HK-2 (cell line): ENCODE measurements around the gene MYL6B.

ENCODE experiments used
- DNase-seq: peaks from one replicate; pipeline ENCODE4 v3.0.0-alpha.2; 2018; ENCODE audit not compliant: unreplicated experiment

Gene MYL6B

GRCh38 chr12:56122637-56123036 is 29.8 kb upstream of the MYL6B start:
- DNase-seq = no peak

DNA sequence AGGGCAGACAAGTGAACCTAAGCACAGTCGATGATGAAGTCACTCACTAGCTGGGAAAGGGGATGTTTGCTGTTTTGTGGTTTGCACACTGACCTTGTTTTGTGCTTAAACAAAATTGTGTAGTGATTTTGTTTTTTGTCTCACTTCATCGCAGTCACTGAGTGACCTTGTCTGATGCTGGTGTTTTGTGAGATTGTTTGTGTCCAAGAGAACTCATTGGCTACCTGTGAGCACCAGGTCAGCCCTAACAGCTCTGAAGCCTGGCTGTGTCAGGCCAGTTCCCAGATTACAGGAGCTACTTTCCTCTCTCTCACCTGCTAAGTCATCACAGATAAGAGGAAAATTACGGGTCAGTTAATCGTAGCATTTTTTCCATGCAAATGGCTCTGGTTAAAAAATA is 28.3 kb upstream of the MYL6B start:
- DNase-seq = no peak

DNA sequence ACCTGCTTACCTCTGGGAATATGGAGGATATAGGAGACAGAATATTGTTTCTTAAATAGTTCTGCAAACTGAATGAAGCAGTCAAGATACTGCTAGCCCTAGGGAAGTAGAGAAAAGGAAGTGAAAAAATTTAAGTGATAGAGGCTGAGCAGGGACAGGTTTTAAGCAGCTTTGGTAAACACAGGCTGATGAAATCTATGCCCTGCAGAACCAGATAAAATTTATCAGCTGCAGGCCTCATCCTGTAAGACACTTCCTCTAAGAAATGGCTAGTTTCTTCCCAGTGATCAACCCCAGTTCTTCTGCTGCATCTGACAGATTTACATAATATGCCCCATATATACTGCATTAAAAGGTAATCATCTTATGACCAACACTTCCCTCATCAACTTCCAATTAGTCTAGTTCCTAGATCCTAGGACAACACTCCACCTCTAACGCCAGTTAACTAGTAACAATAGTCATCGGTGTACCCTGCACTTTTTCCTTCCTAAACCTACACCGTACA is 25.6 kb upstream of the MYL6B start:
- DNase-seq = no peak

- DNase-seq = no peak
Observed at GRCh38 chr12:56127485-56127887, 24.9 kb upstream of the MYL6B start.

DNA sequence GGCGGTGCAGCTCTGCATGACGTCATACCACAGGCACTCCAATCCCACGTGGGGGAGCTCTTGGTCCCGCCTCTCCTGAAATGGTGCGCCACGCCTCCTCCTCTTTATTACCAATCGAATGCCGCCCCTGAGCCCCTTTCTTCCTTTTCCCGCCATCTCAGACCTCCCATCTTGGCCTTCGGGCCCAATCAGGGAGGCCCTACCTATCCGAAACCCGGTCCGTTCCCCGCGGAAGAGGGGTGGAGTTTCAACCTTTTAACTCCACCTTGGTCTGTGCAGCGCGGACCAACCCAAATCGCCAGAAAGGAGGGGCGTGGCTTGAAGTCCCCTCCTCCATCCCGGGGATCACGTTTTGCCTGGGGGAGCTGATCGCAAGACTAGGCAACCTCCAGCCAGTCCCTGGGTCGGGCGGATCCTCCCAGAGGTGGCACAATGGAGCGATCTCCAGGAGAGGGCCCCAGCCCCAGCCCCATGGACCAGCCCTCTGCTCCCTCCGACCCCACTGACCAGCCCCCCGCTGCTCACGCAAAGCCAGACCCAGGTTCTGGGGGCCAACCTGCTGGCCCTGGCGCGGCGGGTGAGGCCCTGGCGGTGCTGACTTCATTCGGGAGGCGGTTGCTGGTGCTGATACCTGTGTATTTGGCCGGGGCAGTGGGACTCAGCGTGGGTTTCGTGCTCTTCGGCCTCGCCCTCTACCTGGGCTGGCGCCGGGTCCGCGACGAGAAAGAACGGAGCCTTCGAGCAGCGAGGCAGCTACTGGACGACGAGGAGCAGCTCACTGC is 24.3 kb upstream of the MYL6B start, which contains the start of gene ESYT1:
Gene ESYT1 (plus strand): TSS at position 380 of the 782 bp plus-strand sequence. CDS start 53 bp downstream, at position 433.
- DNase-seq = peak; percentile 99

DNA sequence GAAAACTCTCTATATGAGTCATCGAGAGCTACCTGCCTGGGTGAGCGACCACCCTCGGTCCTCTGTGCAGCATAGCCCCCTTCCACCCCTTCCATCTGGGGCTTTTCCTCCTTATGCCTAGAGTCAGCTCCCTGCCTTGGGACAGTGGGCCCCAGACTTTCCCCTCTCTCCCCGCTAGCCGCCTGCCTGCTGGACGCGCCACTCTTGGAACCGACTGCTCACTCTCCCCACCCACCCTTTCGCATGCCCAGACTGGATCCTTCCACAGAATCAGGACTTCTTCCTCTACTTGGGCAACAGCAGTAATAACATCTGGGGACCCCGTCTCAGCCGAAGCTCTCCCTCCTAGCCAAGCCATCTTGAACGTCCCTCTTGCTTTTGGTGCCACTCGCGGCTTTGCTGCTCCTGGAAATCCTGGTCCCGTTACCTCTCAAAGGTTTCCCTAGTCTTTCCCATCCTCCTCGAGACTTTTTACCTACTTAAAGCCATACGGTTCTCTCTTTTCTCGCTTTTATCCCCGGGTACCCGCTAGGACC is 23.6 kb upstream of the MYL6B start:
- DNase-seq = no peak

DNA sequence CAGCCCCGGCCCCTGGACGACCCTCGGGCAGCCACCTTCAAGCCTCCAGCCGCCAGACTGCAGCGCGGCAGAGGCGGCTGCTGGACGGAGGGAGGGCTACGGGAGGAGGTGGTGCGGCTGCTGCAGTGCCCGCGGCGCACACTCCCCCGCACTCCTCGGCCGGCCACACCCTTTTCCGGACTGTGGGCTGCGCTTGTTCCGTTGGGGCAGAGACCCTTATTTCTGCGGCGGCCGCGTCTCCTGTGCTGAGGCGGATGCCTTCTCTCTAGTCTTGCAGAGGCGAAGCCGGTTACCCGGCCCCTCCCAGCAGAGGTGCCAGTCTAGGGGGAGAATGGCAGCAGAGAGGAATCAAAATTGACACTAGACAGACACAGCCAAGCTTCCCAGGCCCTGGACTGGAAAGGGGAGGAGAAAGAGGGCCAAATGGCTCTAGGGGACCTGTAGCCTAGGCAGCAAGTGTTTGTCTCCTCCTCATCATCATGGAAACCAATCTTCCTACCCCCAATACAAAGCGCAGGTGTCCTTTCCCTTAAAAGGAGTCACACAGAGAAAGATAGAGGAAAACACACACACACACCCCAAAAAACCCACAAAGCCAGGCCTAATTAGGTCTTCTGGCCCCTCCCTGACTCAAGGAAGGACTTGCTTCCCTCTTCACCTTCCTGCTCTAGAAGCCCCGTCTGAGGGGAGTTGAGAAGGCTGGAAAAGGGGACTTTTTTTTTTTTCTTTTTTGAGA is 23.0 kb upstream of the MYL6B start:
- peak; percentile 61 for DNase-seq

DNA sequence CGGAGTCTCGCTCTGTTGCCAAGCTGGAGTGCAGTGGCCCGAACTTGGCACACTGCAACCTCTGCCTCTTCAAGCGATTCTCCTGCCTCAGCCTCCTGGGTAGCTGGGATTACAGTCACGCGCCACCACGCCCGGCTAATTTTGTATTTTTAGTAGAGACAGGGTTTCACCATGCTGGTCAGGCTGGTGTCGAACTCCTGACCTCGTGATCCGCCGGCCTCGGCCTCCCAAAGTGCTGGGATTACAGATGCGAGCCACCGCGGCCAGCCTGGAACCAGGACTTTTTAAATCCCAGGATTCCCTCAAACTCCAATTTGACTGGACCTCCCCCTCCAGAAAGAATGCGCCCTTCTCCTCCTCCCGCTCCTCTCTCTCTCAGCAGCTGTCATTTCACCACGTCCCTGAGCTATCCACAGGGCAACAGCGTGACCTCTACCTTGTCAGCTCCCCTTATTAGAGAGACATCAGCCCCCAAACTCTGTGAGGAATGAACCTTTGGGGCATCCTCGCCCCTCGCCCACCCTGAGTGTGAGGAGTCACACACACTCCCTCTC is 22.4 kb upstream of the MYL6B start:
- no peak for DNase-seq

DNA sequence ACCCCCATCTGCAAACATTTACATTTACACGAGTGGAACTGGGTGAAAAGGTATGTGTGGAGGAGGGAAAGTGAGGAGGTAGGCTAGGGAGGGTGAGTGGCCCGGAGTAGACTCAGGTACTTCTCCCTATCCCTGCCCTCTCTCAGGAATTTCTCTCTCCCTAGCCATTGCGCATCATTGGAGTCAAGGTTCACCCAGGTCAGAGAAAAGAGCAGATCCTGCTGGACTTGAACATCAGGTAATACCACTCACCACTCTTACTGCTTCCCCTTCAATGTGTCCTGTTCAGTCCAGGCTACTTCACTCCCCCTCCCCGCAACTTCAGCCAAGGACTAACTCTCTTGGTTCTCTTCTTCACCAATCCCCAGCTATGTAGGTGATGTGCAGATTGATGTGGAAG is 21.5 kb upstream of the MYL6B start:
- DNase-seq = no peak

- DNase-seq = no peak
Observed at GRCh38 chr12:56134897-56135296, 17.5 kb upstream of the MYL6B start.

DNA sequence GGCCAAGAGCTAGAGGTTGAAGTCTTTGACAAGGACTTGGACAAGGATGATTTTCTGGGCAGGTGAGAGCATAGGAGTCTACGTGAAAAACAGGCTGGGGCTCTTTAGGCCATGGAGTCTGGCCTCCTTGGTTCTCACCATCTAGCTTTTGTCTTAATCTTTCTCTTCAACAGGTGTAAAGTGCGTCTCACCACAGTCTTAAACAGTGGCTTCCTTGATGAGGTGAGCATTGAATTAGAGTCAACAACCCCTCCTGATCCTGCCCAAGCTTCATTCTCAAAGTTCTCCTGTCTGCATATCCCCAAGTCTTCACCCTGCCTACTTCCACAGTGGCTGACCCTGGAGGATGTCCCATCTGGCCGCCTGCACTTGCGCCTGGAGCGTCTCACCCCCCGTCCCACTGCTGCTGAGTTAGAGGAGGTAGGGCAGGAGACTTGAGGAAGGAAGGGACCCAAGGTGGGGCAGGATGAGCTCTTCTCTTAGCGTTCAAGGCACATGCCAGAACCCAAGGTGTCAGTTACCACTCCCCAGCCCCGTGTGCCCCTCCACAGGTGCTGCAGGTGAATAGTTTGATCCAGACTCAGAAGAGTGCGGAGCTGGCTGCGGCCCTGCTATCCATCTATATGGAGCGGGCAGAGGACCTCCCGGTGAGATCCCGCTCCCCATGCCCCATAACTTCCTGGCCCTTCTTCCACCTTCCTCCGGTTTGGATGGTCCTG is 14.4 kb upstream of the MYL6B start:
- no peak for DNase-seq

DNA sequence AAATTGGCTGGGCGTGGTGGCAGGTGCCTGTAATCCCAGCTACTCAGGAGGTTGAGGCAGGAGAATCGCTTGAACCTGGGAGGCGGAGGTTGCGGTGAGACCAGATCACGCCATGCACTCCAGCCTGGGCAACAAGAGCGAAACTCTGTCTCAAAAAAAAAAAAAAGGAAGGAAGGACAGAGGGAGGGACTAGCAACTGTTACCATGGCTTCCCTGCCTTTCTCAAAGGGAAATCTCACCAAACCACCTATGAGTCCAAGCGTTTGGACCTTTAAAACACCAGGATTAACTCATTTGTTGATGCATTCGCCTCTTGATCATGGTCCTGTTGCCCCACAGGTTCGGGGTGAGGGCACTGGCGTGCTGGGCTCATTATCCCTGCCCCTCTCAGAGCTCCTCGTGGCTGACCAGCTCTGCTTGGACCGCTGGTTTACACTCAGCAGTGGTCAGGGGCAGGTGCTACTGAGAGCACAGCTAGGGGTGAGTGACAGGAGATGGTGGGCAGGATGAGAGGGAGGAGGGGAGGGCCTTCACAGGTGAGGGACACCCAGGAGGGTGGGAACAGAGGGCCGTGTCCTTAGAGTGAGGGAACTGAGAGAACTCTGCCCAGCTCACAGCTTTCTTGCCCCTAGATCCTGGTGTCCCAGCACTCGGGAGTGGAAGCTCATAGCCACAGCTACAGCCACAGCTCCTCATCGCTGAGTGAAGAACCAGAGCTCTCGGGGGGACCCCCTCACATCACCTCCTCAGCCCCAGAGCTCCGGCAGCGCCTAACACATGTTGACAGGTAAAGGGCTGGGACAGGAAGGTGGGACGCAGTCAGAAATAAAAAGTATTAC is 10.2 kb upstream of the MYL6B start:
- DNase-seq = no peak

- no peak for DNase-seq
Observed at GRCh38 chr12:56143217-56143616, 9.2 kb upstream of the MYL6B start.

DNA sequence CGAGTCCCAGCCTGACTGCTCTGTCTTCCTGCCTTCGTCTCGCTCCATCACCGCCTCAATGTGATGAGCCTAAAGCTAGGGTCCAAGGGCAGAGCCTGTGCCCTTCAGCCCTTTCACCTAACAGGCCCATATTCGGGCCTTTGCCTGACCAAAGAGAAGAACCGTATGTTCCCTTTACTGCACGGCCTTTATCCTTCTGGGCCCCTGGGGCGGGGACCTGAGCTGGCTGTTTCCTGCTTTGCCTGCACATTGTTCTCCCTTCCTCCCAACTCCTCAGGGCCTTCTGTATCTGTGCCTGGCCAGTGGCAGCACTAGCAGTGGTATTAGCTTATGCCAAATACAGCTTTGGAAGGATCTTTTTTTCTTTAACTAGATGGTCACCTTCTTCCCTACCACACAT is 8.5 kb upstream of the MYL6B start:
- DNase-seq = no peak

DNA sequence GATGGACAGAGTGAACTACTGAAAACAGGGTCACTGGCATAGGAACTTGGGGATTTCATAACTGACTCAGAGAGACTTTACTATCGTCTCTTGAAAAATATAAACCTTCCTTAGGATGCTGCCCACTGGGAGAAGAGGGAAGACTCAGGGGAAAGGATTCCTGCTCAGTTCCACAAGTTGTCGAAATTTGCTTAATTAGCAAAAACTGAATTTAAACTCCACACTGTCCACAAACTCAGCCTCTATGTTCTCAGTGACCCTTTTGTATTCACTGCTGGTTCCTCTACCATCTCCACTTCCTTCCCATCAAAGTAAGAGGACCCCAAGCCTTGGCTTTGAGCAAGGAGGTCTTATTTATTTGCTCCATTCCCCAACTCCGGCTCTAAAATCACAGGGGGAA is 7.2 kb upstream of the MYL6B start:
- no peak for DNase-seq

DNA sequence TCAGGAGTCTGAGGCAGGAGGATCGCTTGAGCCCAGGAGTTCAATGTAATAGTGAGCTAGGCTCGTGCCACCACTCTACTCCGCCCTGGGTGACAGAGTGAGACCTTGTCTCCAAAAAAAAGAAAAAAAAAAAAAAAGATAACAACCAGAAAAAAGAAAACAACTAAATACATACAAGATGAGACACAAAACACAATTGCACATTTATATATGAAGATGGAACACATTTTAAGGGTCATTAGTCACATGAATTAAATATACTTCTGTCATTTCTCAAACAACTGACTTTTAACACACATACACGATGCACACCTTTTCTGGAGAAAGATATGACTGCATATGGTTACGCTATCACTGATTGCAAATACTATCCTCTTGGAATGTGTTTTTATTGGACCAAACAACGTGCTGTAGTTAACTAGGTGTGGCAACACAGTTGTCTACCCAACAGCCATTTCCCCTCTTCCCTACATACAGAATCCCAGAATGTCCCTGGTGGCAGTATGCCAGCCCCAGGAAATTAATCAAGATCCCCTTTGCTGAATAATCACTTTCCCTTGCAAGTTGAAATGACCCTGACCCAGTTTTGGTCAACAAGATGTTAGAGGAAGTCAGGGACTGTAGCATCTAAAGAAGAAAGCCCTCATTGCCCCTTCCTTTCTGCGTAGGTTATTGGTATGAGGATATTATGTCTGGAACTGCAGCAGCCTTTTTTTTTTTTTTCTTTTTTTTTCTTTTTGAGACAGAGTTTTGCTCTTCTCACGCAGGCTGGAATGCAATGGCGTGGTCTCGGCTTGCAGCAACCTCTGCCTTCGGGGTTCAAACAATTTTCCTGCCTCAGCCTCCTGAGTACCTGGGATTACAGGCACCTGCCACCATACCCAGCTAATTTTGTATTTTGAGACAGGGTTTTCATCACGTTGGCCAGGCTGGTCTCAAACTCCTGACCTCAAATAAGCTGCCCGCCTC is 5.6 kb upstream of the MYL6B start:
- no peak for DNase-seq

DNA sequence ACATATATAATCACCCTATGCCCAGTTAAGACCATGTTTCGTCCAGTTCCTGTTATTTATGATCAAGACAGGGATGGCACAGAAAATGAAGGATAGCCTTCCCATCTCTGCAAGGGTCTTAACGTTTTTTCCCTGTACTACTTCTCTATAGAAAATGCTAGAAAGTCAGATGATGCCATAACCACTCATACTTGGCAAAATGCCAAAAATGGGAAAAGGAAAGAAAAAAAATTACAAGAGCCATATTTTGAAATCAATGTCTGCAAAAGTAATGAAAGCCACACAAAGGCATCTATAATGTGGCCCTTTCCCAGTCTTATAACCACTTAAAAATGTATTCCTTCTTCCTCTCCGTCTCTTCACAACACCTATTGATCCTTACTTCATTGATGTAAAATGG is 1.8 kb upstream of the MYL6B start:
- no peak for DNase-seq

DNA sequence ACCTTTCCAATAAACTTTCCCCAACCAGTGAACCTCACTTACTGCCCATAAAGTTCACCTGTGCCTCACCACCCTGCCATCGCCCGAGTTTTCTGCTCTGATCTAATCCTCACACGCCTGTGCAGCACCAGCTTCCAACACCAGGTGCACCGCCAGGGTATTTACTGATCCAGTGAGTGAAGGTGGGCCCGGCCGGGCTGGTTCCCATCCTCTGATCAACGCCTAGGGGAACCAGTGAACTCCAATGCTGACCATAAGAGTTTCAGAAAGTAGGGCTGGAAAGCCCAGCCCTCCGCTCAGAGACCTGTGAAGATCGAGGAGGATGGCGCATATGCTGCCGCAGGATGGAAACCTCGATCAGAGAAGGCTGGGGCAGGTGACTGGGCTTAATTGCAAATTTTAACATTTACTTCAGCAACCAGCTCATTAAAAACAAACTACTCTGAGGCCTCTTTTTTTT is 685 bp upstream of the MYL6B start:
- DNase-seq = peak; percentile 72
